ENCODE measurements around the gene SYNE1.

DNA sequence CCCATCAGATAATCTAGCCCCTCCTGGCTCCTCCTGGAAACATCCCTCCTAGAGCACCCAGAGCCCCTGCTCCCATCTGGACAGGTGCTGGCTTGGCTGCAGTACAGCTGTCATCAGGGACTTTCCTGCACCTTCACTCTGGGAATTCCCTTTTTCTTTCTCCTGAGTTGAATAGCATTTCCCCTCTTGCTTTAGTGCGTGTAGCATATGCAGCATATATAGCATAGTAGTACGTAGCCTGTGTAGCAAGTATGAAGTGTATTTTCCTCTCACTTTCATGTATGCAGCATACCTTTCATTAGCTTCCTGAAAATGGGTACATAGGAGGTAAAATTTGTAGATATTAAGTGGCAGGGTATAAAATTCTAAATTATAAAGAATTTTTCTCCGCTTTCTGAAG, 476.8 kb downstream of the SYNE1 start:
- TF ChIP-seq, protein P1, sequence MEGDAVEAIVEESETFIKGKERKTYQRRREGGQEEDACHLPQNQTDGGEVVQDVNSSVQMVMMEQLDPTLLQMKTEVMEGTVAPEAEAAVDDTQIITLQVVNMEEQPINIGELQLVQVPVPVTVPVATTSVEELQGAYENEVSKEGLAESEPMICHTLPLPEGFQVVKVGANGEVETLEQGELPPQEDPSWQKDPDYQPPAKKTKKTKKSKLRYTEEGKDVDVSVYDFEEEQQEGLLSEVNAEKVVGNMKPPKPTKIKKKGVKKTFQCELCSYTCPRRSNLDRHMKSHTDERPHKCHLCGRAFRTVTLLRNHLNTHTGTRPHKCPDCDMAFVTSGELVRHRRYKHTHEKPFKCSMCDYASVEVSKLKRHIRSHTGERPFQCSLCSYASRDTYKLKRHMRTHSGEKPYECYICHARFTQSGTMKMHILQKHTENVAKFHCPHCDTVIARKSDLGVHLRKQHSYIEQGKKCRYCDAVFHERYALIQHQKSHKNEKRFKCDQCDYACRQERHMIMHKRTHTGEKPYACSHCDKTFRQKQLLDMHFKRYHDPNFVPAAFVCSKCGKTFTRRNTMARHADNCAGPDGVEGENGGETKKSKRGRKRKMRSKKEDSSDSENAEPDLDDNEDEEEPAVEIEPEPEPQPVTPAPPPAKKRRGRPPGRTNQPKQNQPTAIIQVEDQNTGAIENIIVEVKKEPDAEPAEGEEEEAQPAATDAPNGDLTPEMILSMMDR (IDR thresholded peaks at IDR 0.05) = no peak
- TF ChIP-seq POLR2A (IDR thresholded peaks at IDR 0.05) = no peak
